WERI-Rb-1 (cell line): ENCODE data around the gene PCIF1.

Source experiments
- DNase-seq: peaks from one replicate; pipeline ENCODE4 v3.0.0-alpha.2; 2020
- H3K27ac ChIP-seq: fragments of 250-450 bp; sonication (Bioruptor Pico); 2 replicates; pipeline ENCODE4 v1.5.1; 2020; ENCODE audit warnings: mild to moderate bottlenecking, moderate library complexity
- H3K27me3 ChIP-seq: fragments of 250-450 bp; sonication (Bioruptor Pico); 2 replicates; pipeline ENCODE4 v1.5.1; 2021; ENCODE audit warnings: mild to moderate bottlenecking, low read depth, moderate library complexity; ENCODE audit not compliant: insufficient read depth, severe bottlenecking
- H3K36me3 ChIP-seq: fragments of 250-450 bp; sonication (Bioruptor Pico); 2 replicates; pipeline ENCODE4 v1.5.1; 2020; ENCODE audit warnings: mild to moderate bottlenecking, moderate library complexity
- H3K4me3 ChIP-seq: 2 replicates; pipeline ENCODE4 v1.5.1; 2011; ENCODE audit warnings: low read depth, mild to moderate bottlenecking, control low read depth, low read length
- H3K9me3 ChIP-seq: fragments of 250-450 bp; sonication (Bioruptor Pico); 2 replicates; pipeline ENCODE4 v1.5.1; 2021; ENCODE audit warnings: mild to moderate bottlenecking, moderate library complexity; ENCODE audit not compliant: severe bottlenecking
- CTCF ChIP-seq: IDR thresholded peaks from 2 replicates; pipeline ENCODE4 v1.5.1; 2011; ENCODE audit warnings: low read depth, mild to moderate bottlenecking, control low read depth, inconsistent platforms, low read length

The PCIF1 gene

GRCh38 chr20:45971425-45971674 lies 36.9 kb downstream of the PCIF1 start:
- peak overlapping the region; percentile 97 for H3K4me3 ChIP-seq
- H3K9me3 ChIP-seq, result no peaks in the 10 kb centered on the region
- no peak for TF ChIP-seq CTCF
- DNase-seq, result no peak
- H3K27me3 ChIP-seq, result no peaks in the 10 kb centered on the region
- H3K36me3 ChIP-seq, result peaks cover 27% of the 10 kb centered on the region
- H3K27ac ChIP-seq, result peak overlapping the region; percentile 100

GRCh38 chr20:45971675-45972499 lies 37.4 kb downstream of the PCIF1 start, which contains the start of gene ZNF335:
Gene ZNF335, minus strand, starts transcription at chr20:45972203. Its CDS starts 793 bp downstream, at chr20:45971410.
- TF ChIP-seq CTCF, result 0 out of 2 replicates have a peak, but pooled peaks have one; percentile 4
- Histone ChIP-seq H3K9me3 (no peaks in the 10 kb centered on the region), H3K27ac (peak within 1 kb of the TSS; percentile 100), H3K4me3 (peak within 1 kb of the TSS; percentile 97), H3K27me3 (no peaks in the 10 kb centered on the region), H3K36me3 (peaks cover 26% of the 10 kb centered on the region)
- DNase-seq, result peak; percentile 94

GRCh38 chr20:45972500-45973183 lies 38.2 kb downstream of the PCIF1 start:
- peak overlapping the region; percentile 100 for H3K27ac ChIP-seq
- no peak for DNase-seq
- no peaks in the 10 kb centered on the region for H3K27me3 ChIP-seq
- H3K9me3 ChIP-seq, result no peaks in the 10 kb centered on the region
- TF ChIP-seq CTCF, result no peak
- H3K36me3 ChIP-seq, result peaks cover 18% of the 10 kb centered on the region
- H3K4me3 ChIP-seq, result peak overlapping the region; percentile 97

GRCh38 chr20:45974896-45975565 lies 40.5 kb downstream of the PCIF1 start:
- Histone ChIP-seq H3K4me3 (no peak overlapping the region), H3K36me3 (peaks cover 4% of the 10 kb centered on the region), H3K9me3 (no peaks in the 10 kb centered on the region), H3K27ac (no peak overlapping the region), H3K27me3 (no peaks in the 10 kb centered on the region)
- TF ChIP-seq CTCF, result no peak
- DNase-seq, result no peak

- no peaks in the 10 kb centered on the region for H3K9me3 ChIP-seq
- H3K27me3 ChIP-seq, result no peaks in the 10 kb centered on the region
- no peak for DNase-seq
- H3K27ac ChIP-seq, result no peak overlapping the region
- no peak overlapping the region for H3K4me3 ChIP-seq
- H3K36me3 ChIP-seq, result peaks cover 4% of the 10 kb centered on the region
- TF ChIP-seq CTCF, result no peak
Measured at GRCh38 chr20:45975686-45976085, 41.2 kb downstream of the PCIF1 start.
